ENCODE data around the gene OGDH. TPM values are rescaled to one million over a fixed set of nuclear protein-coding genes. Genes with fewer than 3 reads are reported as not detected.
A peak's percentile ranks its signal among the peaks of the same experiment; 100 is the strongest.

OGDH gene
- total RNA-seq, 1 experiment from 2014 or later: 69.1 TPM

- no peak overlapping the region for H3K4me3 ChIP-seq (replicated peaks in 1 of 2; ENCODE audit: low read depth in 1 of 2, low read length in 2 of 2)
- ATAC-seq (no peak), DNase-seq (ENCODE audit: low read depth, low spot score) (no peak)
- H3K79me2 ChIP-seq (ENCODE audit: insufficient read depth, low read length): peaks cover 77% of the 10 kb centered on the region
- H3K9me3 ChIP-seq (ENCODE audit: control insufficient read depth in 1 of 2, insufficient read depth in 1 of 2, low read depth in 1 of 2, low read length in 2 of 2): no peaks in the 10 kb centered on the region
- H3K4me1 ChIP-seq (ENCODE audit: control insufficient read depth in 1 of 2, insufficient read depth in 2 of 2, low read length in 2 of 2): peaks cover 24 to 55% of the 10 kb centered on the region in 2 experiments
- RAD21 ChIA-PET (ENCODE audit: low non-redundant PET in 1 of 2, low total read pairs in 2 of 2, uncharacterized antibody in 2 of 2, unreplicated experiment in 2 of 2): no interaction called here
- BruUV-seq (replicated peaks): no TSS peak
- H3K27ac ChIP-seq (ENCODE audit: low read depth, low read length): no peak overlapping the region
- peak overlapping the region; percentile 70; the same call in 1 of the 2 replicates for H3K4me2 ChIP-seq (ENCODE audit: low read length)
- peaks cover 2 to 11% of the 10 kb centered on the region in 2 experiments; a peak in 2 of 4 replicates for H3K36me3 ChIP-seq (ENCODE audit: control insufficient read depth in 1 of 2, insufficient read depth in 2 of 2, low read length in 2 of 2)
- no peaks in the 10 kb centered on the region for H3K27me3 ChIP-seq (ENCODE audit: insufficient read depth, low read length)
- POLR2A ChIA-PET: interaction anchor here (0.9 kb wide), 1 partner anchor 16 kb away, joined by 3 read pairs; the partner anchor contains the start of gene OGDH
- H3K9ac ChIP-seq (ENCODE audit: low read length): no peak overlapping the region; the same call in 1 of the 2 replicates
- no peaks in the 10 kb centered on the region for H4K20me1 ChIP-seq (ENCODE audit: insufficient read depth)
- H3K9me2 ChIP-seq (ENCODE audit: insufficient read depth): no peaks in the 10 kb centered on the region
- TF ChIP-seq YY1 (IDR thresholded peaks at IDR 0.05; ENCODE audit: extremely low read depth, insufficient replicate concordance, low read depth, low read length) (no peak), SIN3A (IDR thresholded peaks at IDR 0.05; ENCODE audit: low read depth) (no peak), TCF7L2 (IDR thresholded peaks at IDR 0.05; ENCODE audit: borderline replicate concordance, extremely low read depth, insufficient read depth, insufficient read length) (no peak), EZH2phosphoT487 (IDR thresholded peaks at IDR 0.05; ENCODE audit: borderline replicate concordance) (no peak), EGR1 (IDR thresholded peaks at IDR 0.05; ENCODE audit: low read depth) (no peak), POLR2A (IDR thresholded peaks at IDR 0.05; ENCODE audit: borderline replicate concordance, extremely low read depth, insufficient read depth, insufficient read length) (no peak), ATF3 (IDR thresholded peaks at IDR 0.05) (no peak)
- intact Hi-C loops (cut with micrococcal nuclease): no loop called here
- no peak overlapping the region for H2AFZ ChIP-seq (ENCODE audit: low read depth, low read length, poor library complexity, severe bottlenecking)
- CTCF ChIA-PET: no interaction called here
Measured at GRCh38 chr7:44622342-44623151, 16.1 kb downstream of the OGDH start.

DNA sequence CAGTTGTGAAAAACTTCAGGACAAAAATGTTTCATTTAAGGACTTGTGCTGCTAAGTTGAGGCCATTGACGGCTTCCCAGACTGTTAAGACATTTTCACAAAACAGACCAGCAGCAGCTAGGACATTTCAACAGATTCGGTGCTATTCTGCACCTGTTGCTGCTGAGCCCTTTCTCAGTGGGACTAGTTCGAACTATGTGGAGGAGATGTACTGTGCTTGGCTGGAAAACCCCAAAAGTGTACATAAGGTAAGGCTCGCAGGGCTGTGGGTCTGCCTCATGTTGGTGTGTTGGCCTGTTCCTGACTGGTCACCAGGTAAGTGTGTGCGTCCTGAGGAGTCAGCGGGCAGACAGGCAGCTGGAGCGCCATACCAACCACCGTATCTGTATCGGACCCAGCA, 17.9 kb downstream of the OGDH start:
- peaks cover 2 to 15% of the 10 kb centered on the region in 2 experiments; a peak in 2 of 4 replicates for H3K36me3 ChIP-seq (ENCODE audit: control insufficient read depth in 1 of 2, insufficient read depth in 2 of 2, low read length in 2 of 2)
- no peaks in the 10 kb centered on the region for H4K20me1 ChIP-seq (ENCODE audit: insufficient read depth)
- intact Hi-C loops (cut with micrococcal nuclease): no loop called here
- ATAC-seq (no peak), DNase-seq (ENCODE audit: low read depth, low spot score) (no peak)
- H3K4me3 ChIP-seq (replicated peaks in 1 of 2; ENCODE audit: low read depth in 1 of 2, low read length in 2 of 2): no peak overlapping the region
- POLR2A ChIA-PET: no interaction called here
- BruUV-seq (replicated peaks): no TSS peak
- H3K4me2 ChIP-seq (ENCODE audit: low read length): no peak overlapping the region
- no peaks in the 10 kb centered on the region for H3K9me2 ChIP-seq (ENCODE audit: insufficient read depth)
- H3K9me3 ChIP-seq (ENCODE audit: control insufficient read depth in 1 of 2, insufficient read depth in 1 of 2, low read depth in 1 of 2, low read length in 2 of 2): no peaks in the 10 kb centered on the region
- no peak overlapping the region for H2AFZ ChIP-seq (ENCODE audit: low read depth, low read length, poor library complexity, severe bottlenecking)
- no peak overlapping the region for H3K9ac ChIP-seq (ENCODE audit: low read length)
- H3K27me3 ChIP-seq (ENCODE audit: insufficient read depth, low read length): no peaks in the 10 kb centered on the region
- H3K4me1 ChIP-seq (ENCODE audit: control insufficient read depth in 1 of 2, insufficient read depth in 2 of 2, low read length in 2 of 2): peaks cover 11 to 37% of the 10 kb centered on the region in 2 experiments
- CTCF ChIA-PET: no interaction called here
- peaks cover 60% of the 10 kb centered on the region for H3K79me2 ChIP-seq (ENCODE audit: insufficient read depth, low read length)
- no peak overlapping the region for H3K27ac ChIP-seq (ENCODE audit: low read depth, low read length)
- RAD21 ChIA-PET (ENCODE audit: low non-redundant PET in 1 of 2, low total read pairs in 2 of 2, uncharacterized antibody in 2 of 2, unreplicated experiment in 2 of 2): no interaction called here
- TF ChIP-seq EZH2 (IDR thresholded peaks at IDR 0.05): no peak
- no peak for TF ChIP-seq SP1 (IDR thresholded peaks at IDR 0.05; ENCODE audit: low read depth)
- no peak for TF ChIP-seq POLR2AphosphoS5 (IDR thresholded peaks at IDR 0.05; ENCODE audit: low read depth, low read length)
- TF ChIP-seq, protein P1, sequence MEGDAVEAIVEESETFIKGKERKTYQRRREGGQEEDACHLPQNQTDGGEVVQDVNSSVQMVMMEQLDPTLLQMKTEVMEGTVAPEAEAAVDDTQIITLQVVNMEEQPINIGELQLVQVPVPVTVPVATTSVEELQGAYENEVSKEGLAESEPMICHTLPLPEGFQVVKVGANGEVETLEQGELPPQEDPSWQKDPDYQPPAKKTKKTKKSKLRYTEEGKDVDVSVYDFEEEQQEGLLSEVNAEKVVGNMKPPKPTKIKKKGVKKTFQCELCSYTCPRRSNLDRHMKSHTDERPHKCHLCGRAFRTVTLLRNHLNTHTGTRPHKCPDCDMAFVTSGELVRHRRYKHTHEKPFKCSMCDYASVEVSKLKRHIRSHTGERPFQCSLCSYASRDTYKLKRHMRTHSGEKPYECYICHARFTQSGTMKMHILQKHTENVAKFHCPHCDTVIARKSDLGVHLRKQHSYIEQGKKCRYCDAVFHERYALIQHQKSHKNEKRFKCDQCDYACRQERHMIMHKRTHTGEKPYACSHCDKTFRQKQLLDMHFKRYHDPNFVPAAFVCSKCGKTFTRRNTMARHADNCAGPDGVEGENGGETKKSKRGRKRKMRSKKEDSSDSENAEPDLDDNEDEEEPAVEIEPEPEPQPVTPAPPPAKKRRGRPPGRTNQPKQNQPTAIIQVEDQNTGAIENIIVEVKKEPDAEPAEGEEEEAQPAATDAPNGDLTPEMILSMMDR (IDR thresholded peaks at IDR 0.05 in 2 of 3, conservative IDR thresholded peaks at IDR 0.05 in 1 of 3; ENCODE audit: borderline replicate concordance in 1 of 3, insufficient read depth in 1 of 3, low read depth in 2 of 3, low read length in 2 of 3): no peak
- no peak for TF ChIP-seq SIN3A (IDR thresholded peaks at IDR 0.05; ENCODE audit: low read depth)
- no peak for TF ChIP-seq ATF3 (IDR thresholded peaks at IDR 0.05)
- TF ChIP-seq YY1 (IDR thresholded peaks at IDR 0.05; ENCODE audit: extremely low read depth, insufficient replicate concordance, low read depth, low read length): no peak
- no peak for TF ChIP-seq JUND (IDR thresholded peaks at IDR 0.05)
- TF ChIP-seq CBX3 (IDR thresholded peaks at IDR 0.05; ENCODE audit: low read depth): no peak
- TF ChIP-seq ZNF274 (IDR thresholded peaks at IDR 0.05; ENCODE audit: low read depth, low read length): no peak
- no peak for TF ChIP-seq MAX (IDR thresholded peaks at IDR 0.05)
- TF ChIP-seq POLR2A (IDR thresholded peaks at IDR 0.05; ENCODE audit: borderline replicate concordance, extremely low read depth, insufficient read depth, insufficient read length): no peak
- no peak for TF ChIP-seq CEBPB (IDR thresholded peaks at IDR 0.05; ENCODE audit: low read depth)
- TF ChIP-seq FOSL1 (IDR thresholded peaks at IDR 0.05; ENCODE audit: low read depth): no peak
- no peak for TF ChIP-seq ZFX (IDR thresholded peaks at IDR 0.05)

Data from HCT116 (cell line).